DND-41 (cell line): ENCODE data around the gene LGR6.

ENCODE experiments used
- ATAC-seq: fragments of 200-7000 bp; cut with Tn5 transposase; 3 replicates; pipeline ENCODE4 v1.9.1; 2021; ENCODE audit warnings: low read depth; ENCODE audit not compliant: insufficient read depth
- DNase-seq: peaks from one replicate; pipeline ENCODE4 v3.0.0-alpha.2; 2020
- H2AFZ ChIP-seq: 2 replicates; pipeline ENCODE4 v1.6.0; 2012; ENCODE audit warnings: low read depth, low read length
- H3K27ac ChIP-seq: 2 replicates; pipeline ENCODE4 v1.5.1; 2012; ENCODE audit warnings: low read length, inconsistent platforms
- H3K27me3 ChIP-seq: fragments of 200-600 bp; sonication (generic); 2 replicates; pipeline ENCODE4 v1.6.0; 2012; ENCODE audit warnings: low read length, mild to moderate bottlenecking, inconsistent platforms; ENCODE audit not compliant: insufficient read depth, poor library complexity
- H3K36me3 ChIP-seq: 2 replicates; pipeline ENCODE4 v1.5.1; 2012; ENCODE audit warnings: low read length, inconsistent platforms; ENCODE audit not compliant: insufficient read depth
- H3K4me1 ChIP-seq: 2 replicates; pipeline ENCODE4 v1.5.1; 2012; ENCODE audit warnings: mild to moderate bottlenecking, low read length; ENCODE audit not compliant: insufficient read depth
- H3K4me2 ChIP-seq: 2 replicates; pipeline ENCODE4 v1.6.0; 2012; ENCODE audit warnings: mild to moderate bottlenecking, moderate library complexity, low read length, inconsistent platforms; ENCODE audit not compliant: insufficient read depth
- H3K4me3 ChIP-seq, 2 experiments: fragments of 200-600 bp in 1 of 2; shearing (Covaris generic) in 1 of 2; 2 replicates each; pipeline ENCODE4 v1.5.1; 2012 to 2016; ENCODE audit warnings: inconsistent platforms in 2 of 2, low read length in 2 of 2, mild to moderate bottlenecking in 2 of 2, low read depth in 1 of 2, moderate library complexity in 1 of 2
- H3K79me2 ChIP-seq: 2 replicates; pipeline ENCODE4 v1.6.0; 2012; ENCODE audit warnings: low read length, inconsistent platforms; ENCODE audit not compliant: insufficient read depth
- H3K9ac ChIP-seq: 2 replicates; pipeline ENCODE4 v1.6.0; 2012; ENCODE audit warnings: low read depth, mild to moderate bottlenecking, inconsistent platforms, low read length, moderate library complexity
- H3K9me3 ChIP-seq: 2 replicates; pipeline ENCODE4 v1.5.1; 2012; ENCODE audit warnings: low read length, moderate library complexity, mild to moderate bottlenecking, inconsistent platforms; ENCODE audit not compliant: insufficient read depth, severe bottlenecking
- H4K20me1 ChIP-seq: 2 replicates; pipeline ENCODE4 v1.6.0; 2012; ENCODE audit warnings: low read length; ENCODE audit not compliant: insufficient read depth
- CTCF ChIP-seq: IDR thresholded peaks from 2 replicates; pipeline ENCODE4 v1.5.1; 2012; ENCODE audit warnings: borderline replicate concordance, low read length, moderate library complexity, mild to moderate bottlenecking; ENCODE audit not compliant: poor library complexity, severe bottlenecking; ENCODE audit errors: extremely low read depth
- EZH2 ChIP-seq: IDR thresholded peaks from 3 replicates; pipeline ENCODE4 v1.6.1; 2012; ENCODE audit warnings: borderline replicate concordance, low read depth, mild to moderate bottlenecking, moderate library complexity, low read length, inconsistent platforms; ENCODE audit not compliant: severe bottlenecking

The LGR6 gene

GRCh38 chr1:202200112-202200548 lies 6.5 kb downstream of the LGR6 start:
- Histone ChIP-seq H3K79me2 (no peaks in the 10 kb centered on the region), H3K36me3 (no peaks in the 10 kb centered on the region), H3K4me3 (no peak overlapping the region), H3K4me2 (no peak overlapping the region), H3K4me1 (no peaks in the 10 kb centered on the region), H4K20me1 (peaks cover 9% of the 10 kb centered on the region; the same call in 1 of the 2 replicates), H3K9me3 (no peaks in the 10 kb centered on the region), H2AFZ (no peak overlapping the region), H3K27ac (no peak overlapping the region), H3K27me3 (peaks cover 3% of the 10 kb centered on the region), H3K9ac (no peak overlapping the region)
- TF ChIP-seq CTCF = no peak
- no peak for TF ChIP-seq EZH2
- ATAC-seq (no peak), DNase-seq (no peak)

- TF ChIP-seq CTCF = no peak
- no peak for TF ChIP-seq EZH2
- Histone ChIP-seq H2AFZ (no peak overlapping the region), H3K36me3 (no peaks in the 10 kb centered on the region), H3K9me3 (no peaks in the 10 kb centered on the region), H3K9ac (no peak overlapping the region), H4K20me1 (peaks cover 9% of the 10 kb centered on the region; the same call in 1 of the 2 replicates), H3K27me3 (peaks cover 3% of the 10 kb centered on the region), H3K4me1 (no peaks in the 10 kb centered on the region), H3K27ac (no peak overlapping the region), H3K4me2 (no peak overlapping the region), H3K79me2 (no peaks in the 10 kb centered on the region), H3K4me3 (no peak overlapping the region)
- ATAC-seq = no peak
- DNase-seq = no peak
Measured at GRCh38 chr1:202200669-202201068, 7.1 kb downstream of the LGR6 start.

GRCh38 chr1:202201266-202201665 lies 7.7 kb downstream of the LGR6 start:
- Histone ChIP-seq H3K27ac (no peak overlapping the region), H3K79me2 (no peaks in the 10 kb centered on the region), H4K20me1 (peaks cover 9% of the 10 kb centered on the region; the same call in 1 of the 2 replicates), H3K4me2 (no peak overlapping the region), H3K27me3 (peaks cover 3% of the 10 kb centered on the region), H3K9me3 (no peaks in the 10 kb centered on the region), H3K9ac (no peak overlapping the region), H3K36me3 (no peaks in the 10 kb centered on the region), H3K4me1 (no peaks in the 10 kb centered on the region), H2AFZ (no peak overlapping the region), H3K4me3 (no peak overlapping the region)
- TF ChIP-seq EZH2 (no peak), CTCF (no peak)
- no peak for DNase-seq
- peak; percentile 34; the same call in 1 of the 3 replicates for ATAC-seq

- Histone ChIP-seq H3K9me3 (no peaks in the 10 kb centered on the region), H4K20me1 (peaks cover 9% of the 10 kb centered on the region; the same call in 1 of the 2 replicates), H3K9ac (no peak overlapping the region), H3K79me2 (no peaks in the 10 kb centered on the region), H3K27ac (no peak overlapping the region), H3K4me3 (no peak overlapping the region), H3K36me3 (no peaks in the 10 kb centered on the region), H2AFZ (no peak overlapping the region), H3K4me1 (no peaks in the 10 kb centered on the region), H3K27me3 (peaks cover 3% of the 10 kb centered on the region), H3K4me2 (no peak overlapping the region)
- DNase-seq (no peak), ATAC-seq (no peak)
- TF ChIP-seq CTCF (no peak), EZH2 (no peak)
Measured at GRCh38 chr1:202201971-202202370, 8.4 kb downstream of the LGR6 start.
